SK-N-SH (cell line): ENCODE data around the gene ASTL. TPM values are rescaled to one million over a fixed set of nuclear protein-coding genes. Genes with fewer than 3 reads are reported as not detected.

Experiments
- CTCF ChIA-PET: fragments of 300-600, 350-600 bp; formaldehyde crosslinking; extraction: SDS; loops from one replicate; lab custom pipeline; 2021; lab: Yijun Ruan, JAX
- POLR2A ChIA-PET: fragments of 350-600 bp; sonication (Branson Sonifier 250); formaldehyde crosslinking; extraction: SDS; loops from one replicate; lab custom pipeline; 2020; ENCODE audit warnings: antibody characterized with exemption, inconsistent platforms; lab: Yijun Ruan, JAX
- DNase-seq: peaks from one replicate; pipeline ENCODE4 v3.0.0; 2012
- H2AFZ ChIP-seq: fragments of 200-600 bp; sonication (generic); 2 replicates; pipeline ENCODE4 v1.8.1; 2016; ENCODE audit warnings: antibody characterized with exemption, mild to moderate bottlenecking, low read depth
- H3F3A ChIP-seq: fragments of 200-600 bp; sonication (generic); replicated peaks from 2 replicates; pipeline ENCODE3; 2016; ENCODE audit warnings: antibody characterized with exemption, mild to moderate bottlenecking; ENCODE audit not compliant: insufficient read depth
- H3K27ac ChIP-seq, 2 experiments: fragments of 200-500 bp in 1 of 2; fragments of 200-600 bp in 1 of 2; sonication (Bioruptor generic) in 1 of 2; sonication (generic), shearing (Covaris generic) in 1 of 2; 2 replicates each; pipeline versions ENCODE4 v1.5.1 to v1.6.1; 2014 to 2016; ENCODE audit warnings: low read depth in 2 of 2, inconsistent platforms in 1 of 2, low read length in 1 of 2, mild to moderate bottlenecking in 1 of 2, mixed read lengths in 1 of 2
- H3K27me3 ChIP-seq: fragments of 200-600 bp; sonication (generic), shearing (Covaris generic); 2 replicates; pipeline ENCODE4 v1.6.1; 2016; ENCODE audit warnings: mixed run types; ENCODE audit not compliant: insufficient read depth
- H3K36me3 ChIP-seq, 2 experiments: fragments of 200-500 bp in 1 of 2; fragments of 200-600 bp in 1 of 2; sonication (Bioruptor generic) in 1 of 2; sonication (generic) in 1 of 2; replicated peaks in 1 of 2; 2 replicates each; pipeline versions ENCODE3 to v1.5.1; 2014 to 2016; ENCODE audit warnings: low read length in 1 of 2, mild to moderate bottlenecking in 1 of 2; ENCODE audit not compliant: insufficient read depth in 2 of 2, control insufficient read depth in 1 of 2
- H3K4me1 ChIP-seq, 2 experiments: fragments of 200-500 bp in 1 of 2; fragments of 200-600 bp in 1 of 2; sonication (Bioruptor generic) in 1 of 2; sonication (generic), shearing (Covaris generic) in 1 of 2; 2 replicates each; pipeline versions ENCODE4 v1.5.1 to v1.6.1; 2014 to 2016; ENCODE audit warnings: low read depth in 1 of 2, low read length in 1 of 2, mixed run types in 1 of 2; ENCODE audit not compliant: insufficient read depth in 2 of 2, control insufficient read depth in 1 of 2
- H3K4me2 ChIP-seq: fragments of 200-600 bp; sonication (generic), shearing (Covaris generic); 2 replicates; pipeline ENCODE4 v1.6.1; 2017; ENCODE audit warnings: mixed run types
- H3K4me3 ChIP-seq, 2 experiments: fragments of 200-500 bp in 1 of 2; fragments of 200-600 bp in 1 of 2; sonication (Bioruptor generic) in 1 of 2; sonication (generic), shearing (Covaris generic) in 1 of 2; 2 replicates each; pipeline versions ENCODE4 v1.5.1 to v1.8.1; 2014 to 2016; ENCODE audit warnings: low read depth in 2 of 2, inconsistent platforms in 1 of 2, low read length in 1 of 2, mild to moderate bottlenecking in 1 of 2, mixed read lengths in 1 of 2, moderate library complexity in 1 of 2
- H3K79me2 ChIP-seq: fragments of 200-600 bp; sonication (generic); 2 replicates; pipeline ENCODE4 v1.8.1; 2017; ENCODE audit warnings: mild to moderate bottlenecking; ENCODE audit not compliant: insufficient read depth
- H3K9ac ChIP-seq: fragments of 200-600 bp; sonication (generic); 2 replicates; pipeline ENCODE4 v1.6.1; 2017; ENCODE audit warnings: mixed run types
- H3K9me2 ChIP-seq: fragments of 200-600 bp; sonication (generic); 2 replicates; pipeline ENCODE4 v1.6.1; 2017; ENCODE audit warnings: mixed run types
- H3K9me3 ChIP-seq: fragments of 200-600 bp; sonication (generic); 2 replicates; pipeline ENCODE4 v1.6.1; 2017; ENCODE audit warnings: mixed run types, mild to moderate bottlenecking, moderate library complexity
- H4K20me1 ChIP-seq: fragments of 200-600 bp; sonication (generic); 2 replicates; pipeline ENCODE4 v1.6.1; 2017; ENCODE audit warnings: mild to moderate bottlenecking, mixed run types; ENCODE audit not compliant: insufficient read depth
- FOSL2 ChIP-seq: IDR thresholded peaks from 2 replicates; pipeline ENCODE4 v1.4.0; 2012; ENCODE audit warnings: low read depth, mild to moderate bottlenecking, moderate library complexity, borderline replicate concordance
- GABPA ChIP-seq: IDR thresholded peaks from 2 replicates; pipeline ENCODE4 v1.4.0; 2012; ENCODE audit warnings: low read depth, mild to moderate bottlenecking
- GATA2 ChIP-seq: sonication (generic); formaldehyde crosslinking; IDR thresholded peaks from 2 replicates; pipeline ENCODE4 v1.5.0; 2020; ENCODE audit warnings: mild to moderate bottlenecking, missing genetic modification reagents
- JUND ChIP-seq: IDR thresholded peaks from 2 replicates; pipeline ENCODE4 v1.4.0; 2012
- MXI1 ChIP-seq: IDR thresholded peaks from 2 replicates; pipeline ENCODE4 v1.6.1; 2012; ENCODE audit warnings: mild to moderate bottlenecking, low read depth, low read length, improper control_type of control experiment
- RAD21 ChIP-seq: IDR thresholded peaks from 2 replicates; pipeline ENCODE4 v1.6.1; 2012; ENCODE audit warnings: mild to moderate bottlenecking, low read length
- RXRA ChIP-seq: IDR thresholded peaks from 2 replicates; pipeline ENCODE4 v1.4.0; 2012; ENCODE audit warnings: low read depth, mild to moderate bottlenecking, borderline replicate concordance
- TAF1 ChIP-seq: IDR thresholded peaks from 2 replicates; pipeline ENCODE4 v1.6.1; 2012; ENCODE audit warnings: low read depth, mild to moderate bottlenecking, low read length, moderate library complexity, borderline replicate concordance
- WGBS: methylation state at CpG from one replicate; pipeline ENCODE4 v1.1.6; 2017; ENCODE audit warnings: low lambda C conversion rate; 5-methylcytosine and 5-hydroxymethylcytosine counted together
- polyA plus RNA-seq, 3 experiments: library from polyadenylated mRNA; depleted of rRNA; stranded (reverse); fragments of >200 nt; gene quantifications; 2 replicates each; pipeline ENCODE4 v1.2.3, GENCODE V29; 2012
- TF ChIP-seq, protein P1 (sequence below): IDR thresholded peaks from 2 replicates; pipeline ENCODE4 v1.6.1; 2012; ENCODE audit warnings: mild to moderate bottlenecking, low read depth, low read length, moderate library complexity
- TF ChIP-seq, protein P2 (sequence below): IDR thresholded peaks from 2 replicates; pipeline ENCODE4 v1.4.0; 2012; ENCODE audit warnings: low read depth

Gene ASTL
- polyA plus RNA-seq, 1 of the 3 experiments (the other 2 are of a cell fraction), result not detected

DNA sequence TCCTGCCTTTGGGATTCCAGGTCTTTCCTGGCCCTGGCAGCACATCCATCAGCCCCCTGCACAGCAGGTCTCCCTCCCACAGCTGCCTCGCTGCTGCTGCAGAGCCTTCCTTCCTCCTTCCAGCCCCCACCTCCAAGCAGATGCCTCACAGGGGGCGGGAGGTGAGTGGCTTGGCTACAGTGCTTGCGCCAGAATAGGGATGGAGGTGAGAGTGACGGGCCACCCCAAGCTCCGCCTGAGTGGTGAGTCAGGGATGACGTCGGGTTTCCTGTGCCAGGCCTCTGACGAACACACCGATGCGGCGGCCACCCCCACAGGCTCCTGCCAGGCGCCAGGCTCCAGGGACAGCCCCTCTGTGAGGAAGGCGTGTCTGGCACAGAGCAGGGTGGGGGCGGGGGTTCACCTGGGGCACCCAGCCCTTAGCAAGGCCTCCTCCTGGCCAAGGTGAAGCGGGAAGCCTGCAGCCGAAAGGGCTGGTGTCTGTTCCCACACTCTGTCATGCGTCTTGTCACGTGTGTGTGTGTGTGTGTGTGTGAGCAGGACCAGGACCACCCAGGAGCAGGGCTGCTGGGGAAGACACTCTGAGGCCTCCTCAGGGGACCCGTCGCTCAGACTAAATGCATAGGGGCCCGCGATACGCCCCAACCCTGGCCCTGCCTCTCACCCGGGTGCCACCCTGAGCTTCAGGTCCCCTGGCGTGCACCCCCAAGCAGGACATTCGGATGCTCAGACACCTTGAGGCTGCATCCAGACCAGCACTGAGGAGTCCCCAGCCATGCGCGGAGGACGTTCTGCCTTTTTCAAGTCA, 10.3 kb upstream of the ASTL start (continued):
- TF ChIP-seq, protein P1, sequence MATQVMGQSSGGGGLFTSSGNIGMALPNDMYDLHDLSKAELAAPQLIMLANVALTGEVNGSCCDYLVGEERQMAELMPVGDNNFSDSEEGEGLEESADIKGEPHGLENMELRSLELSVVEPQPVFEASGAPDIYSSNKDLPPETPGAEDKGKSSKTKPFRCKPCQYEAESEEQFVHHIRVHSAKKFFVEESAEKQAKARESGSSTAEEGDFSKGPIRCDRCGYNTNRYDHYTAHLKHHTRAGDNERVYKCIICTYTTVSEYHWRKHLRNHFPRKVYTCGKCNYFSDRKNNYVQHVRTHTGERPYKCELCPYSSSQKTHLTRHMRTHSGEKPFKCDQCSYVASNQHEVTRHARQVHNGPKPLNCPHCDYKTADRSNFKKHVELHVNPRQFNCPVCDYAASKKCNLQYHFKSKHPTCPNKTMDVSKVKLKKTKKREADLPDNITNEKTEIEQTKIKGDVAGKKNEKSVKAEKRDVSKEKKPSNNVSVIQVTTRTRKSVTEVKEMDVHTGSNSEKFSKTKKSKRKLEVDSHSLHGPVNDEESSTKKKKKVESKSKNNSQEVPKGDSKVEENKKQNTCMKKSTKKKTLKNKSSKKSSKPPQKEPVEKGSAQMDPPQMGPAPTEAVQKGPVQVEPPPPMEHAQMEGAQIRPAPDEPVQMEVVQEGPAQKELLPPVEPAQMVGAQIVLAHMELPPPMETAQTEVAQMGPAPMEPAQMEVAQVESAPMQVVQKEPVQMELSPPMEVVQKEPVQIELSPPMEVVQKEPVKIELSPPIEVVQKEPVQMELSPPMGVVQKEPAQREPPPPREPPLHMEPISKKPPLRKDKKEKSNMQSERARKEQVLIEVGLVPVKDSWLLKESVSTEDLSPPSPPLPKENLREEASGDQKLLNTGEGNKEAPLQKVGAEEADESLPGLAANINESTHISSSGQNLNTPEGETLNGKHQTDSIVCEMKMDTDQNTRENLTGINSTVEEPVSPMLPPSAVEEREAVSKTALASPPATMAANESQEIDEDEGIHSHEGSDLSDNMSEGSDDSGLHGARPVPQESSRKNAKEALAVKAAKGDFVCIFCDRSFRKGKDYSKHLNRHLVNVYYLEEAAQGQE, result no peak
- 0 out of 2 replicates have a peak, but pooled peaks have one; percentile 7 for TF ChIP-seq GATA2 (CRISPR knock-in tag)
- 0 out of 2 replicates have a peak, but pooled peaks have one; percentile 5 for TF ChIP-seq TAF1
- TF ChIP-seq, protein P2, sequence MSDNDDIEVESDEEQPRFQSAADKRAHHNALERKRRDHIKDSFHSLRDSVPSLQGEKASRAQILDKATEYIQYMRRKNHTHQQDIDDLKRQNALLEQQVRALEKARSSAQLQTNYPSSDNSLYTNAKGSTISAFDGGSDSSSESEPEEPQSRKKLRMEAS, result peak; percentile 64
- peak; percentile 83; the same call in 1 of the 2 replicates for TF ChIP-seq FOSL2
- TF ChIP-seq RXRA, result no peak
- TF ChIP-seq MXI1, result peak; percentile 48; the same call in 1 of the 2 replicates
- TF ChIP-seq JUND, result no peak
- TF ChIP-seq GABPA, result no peak

DNA sequence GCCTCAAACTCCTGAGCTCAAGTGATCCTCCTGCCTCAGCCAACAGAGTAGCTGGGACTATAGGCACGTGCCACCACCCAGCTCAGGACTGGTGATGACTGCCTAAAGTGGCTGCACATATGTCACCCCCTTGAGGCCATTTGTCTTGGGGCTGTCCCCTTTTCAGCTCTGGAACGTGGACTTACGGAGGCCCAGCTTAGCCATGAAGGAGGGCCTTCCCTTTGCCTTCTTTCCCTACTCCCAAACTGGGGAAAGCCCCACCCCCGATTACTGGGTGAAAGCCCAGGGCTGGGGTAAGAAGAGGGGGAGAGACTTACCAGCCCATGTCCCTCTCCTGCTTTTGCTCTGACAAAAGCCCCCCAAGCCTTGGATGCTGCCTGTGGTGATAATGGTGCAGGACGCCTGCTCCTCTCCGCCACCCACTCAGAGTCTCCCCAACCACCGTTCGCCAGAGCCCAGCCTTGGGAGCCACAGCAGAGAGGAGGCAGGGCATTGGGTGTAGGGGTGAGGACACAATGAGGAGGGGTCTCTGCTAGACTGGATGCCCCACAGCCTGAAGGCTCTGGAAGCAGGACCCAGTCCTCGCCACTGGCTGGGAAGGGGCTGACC, 9.4 kb upstream of the ASTL start:
- no peaks in the 10 kb centered on the region for H3K36me3 ChIP-seq
- H3K4me1 ChIP-seq, result peaks cover 33 to 62% of the 10 kb centered on the region in 2 experiments
- H2AFZ ChIP-seq, result peak overlapping the region; percentile 48; the same call in 1 of the 2 replicates
- no peaks in the 10 kb centered on the region for H3K9me2 ChIP-seq
- H3K9ac ChIP-seq, result peak overlapping the region; percentile 39; the same call in 1 of the 2 replicates
- no peaks in the 10 kb centered on the region for H3K27me3 ChIP-seq
- peaks cover 29% of the 10 kb centered on the region for H3F3A ChIP-seq
- CTCF ChIA-PET, result interaction anchor here (1.0 to 7.0 kb wide), 8 partner anchors 9 to 155 kb away, joined by 4 to 49 read pairs (median 12); partner anchors contain the start of genes ADRA2B, ASTL and CIAO1
- peak; percentile 40 for DNase-seq
- H3K27ac ChIP-seq, result peak overlapping the region; percentile 88 to 95
- H3K4me2 ChIP-seq, result peak overlapping the region; percentile 69; the same call in 1 of the 2 replicates
- no peaks in the 10 kb centered on the region for H3K9me3 ChIP-seq
- H3K4me3 ChIP-seq, result no peak overlapping the region
- 74% methylated on average over 9 of the region's 9 CpGs for WGBS
- TF ChIP-seq TAF1 (no peak), RAD21 (no peak)
- TF ChIP-seq, all 33 proteins: peak for 0
- Histone ChIP-seq H3K79me2 (peaks cover 12% of the 10 kb centered on the region; the same call in 1 of the 2 replicates), H4K20me1 (no peaks in the 10 kb centered on the region)
- POLR2A ChIA-PET, result interaction anchor here (0.7 kb wide), 1 partner anchor 138 kb away, joined by 3 read pairs; no protein-coding TSS in a partner anchor
